IPS-15b (cell line): ENCODE data around the gene PMFBP1.

Source experiments
- H3K27me3 ChIP-seq: one replicate; pipeline ENCODE4 v1.6.1; 2013; ENCODE audit warnings: low read length; ENCODE audit not compliant: control insufficient read depth, insufficient read depth
- H3K36me3 ChIP-seq: one replicate; pipeline ENCODE4 v1.6.1; 2013; ENCODE audit warnings: low read length; ENCODE audit not compliant: control insufficient read depth, insufficient read depth
- H3K4me1 ChIP-seq: one replicate; pipeline ENCODE4 v1.6.1; 2013; ENCODE audit warnings: mild to moderate bottlenecking, low read length; ENCODE audit not compliant: control insufficient read depth, insufficient read depth
- H3K4me3 ChIP-seq: one replicate; pipeline ENCODE4 v1.5.1; 2013; ENCODE audit warnings: low read depth, low read length
- H3K9ac ChIP-seq: one replicate; pipeline ENCODE4 v1.6.1; 2013; ENCODE audit warnings: low read depth, mild to moderate bottlenecking, low read length
- H3K9me3 ChIP-seq: one replicate; pipeline ENCODE4 v1.6.1; 2013; ENCODE audit warnings: mild to moderate bottlenecking, low read length; ENCODE audit not compliant: control insufficient read depth, insufficient read depth

Gene PMFBP1

GRCh38 chr16:72182976-72183375, 11.0 kb upstream of the PMFBP1 start:
- Histone ChIP-seq H3K4me3 (no peak overlapping the region), H3K9me3 (no peaks in the 10 kb centered on the region), H3K36me3 (no peaks in the 10 kb centered on the region), H3K9ac (no peak overlapping the region), H3K4me1 (peaks cover 3% of the 10 kb centered on the region), H3K27me3 (no peaks in the 10 kb centered on the region)

- H3K4me3 ChIP-seq = no peak overlapping the region
These were observed 7.4 kb upstream of the PMFBP1 start for GRCh38 chr16:72179204-72179970.

GRCh38 chr16:72174726-72175125, 2.8 kb upstream of the PMFBP1 start:
- Histone ChIP-seq H3K9me3 (no peaks in the 10 kb centered on the region), H3K4me1 (peaks cover 3% of the 10 kb centered on the region), H3K9ac (no peak overlapping the region), H3K36me3 (no peaks in the 10 kb centered on the region), H3K27me3 (no peaks in the 10 kb centered on the region), H3K4me3 (no peak overlapping the region)

More at GRCh38 chr16:72179204-72179970, 7.4 kb upstream of the PMFBP1 start:
- Histone ChIP-seq H3K9me3 (no peaks in the 10 kb centered on the region), H3K27me3 (no peaks in the 10 kb centered on the region), H3K4me1 (peaks cover 3% of the 10 kb centered on the region), H3K36me3 (no peaks in the 10 kb centered on the region), H3K9ac (no peak overlapping the region)

DNA sequence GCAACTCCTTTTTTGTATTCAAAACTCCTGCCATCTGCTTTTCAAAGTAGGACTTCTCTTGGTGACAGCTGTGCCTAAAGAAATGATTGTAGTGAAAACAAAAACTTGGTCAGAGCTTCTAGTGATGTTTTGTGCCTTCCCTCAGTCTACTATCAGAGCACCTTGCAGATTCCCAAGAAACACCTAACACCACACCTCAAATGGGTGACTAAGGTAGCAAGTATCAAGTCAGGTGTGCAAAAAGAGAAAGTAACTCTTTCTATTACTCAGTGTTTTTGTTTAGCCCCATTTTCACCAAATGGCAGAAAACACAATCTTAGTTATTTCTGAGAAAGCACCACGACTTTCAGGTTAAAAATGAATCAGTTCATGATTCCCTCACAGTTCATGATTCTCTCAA, 2.0 kb upstream of the PMFBP1 start:
- H3K4me1 ChIP-seq = no peaks in the 10 kb centered on the region

GRCh38 chr16:72171236-72171635, 719 bp downstream of the PMFBP1 start:
- Histone ChIP-seq H3K9ac (no peak overlapping the region), H3K27me3 (no peaks in the 10 kb centered on the region), H3K9me3 (no peaks in the 10 kb centered on the region), H3K4me1 (no peaks in the 10 kb centered on the region), H3K36me3 (no peaks in the 10 kb centered on the region), H3K4me3 (no peak overlapping the region)

More for the DNA sequence above, 2.0 kb upstream of the PMFBP1 start:
- no peaks in the 10 kb centered on the region for H3K36me3 ChIP-seq
- no peaks in the 10 kb centered on the region for H3K27me3 ChIP-seq
- H3K9ac ChIP-seq = no peak overlapping the region
- no peak overlapping the region for H3K4me3 ChIP-seq
- no peaks in the 10 kb centered on the region for H3K9me3 ChIP-seq

DNA sequence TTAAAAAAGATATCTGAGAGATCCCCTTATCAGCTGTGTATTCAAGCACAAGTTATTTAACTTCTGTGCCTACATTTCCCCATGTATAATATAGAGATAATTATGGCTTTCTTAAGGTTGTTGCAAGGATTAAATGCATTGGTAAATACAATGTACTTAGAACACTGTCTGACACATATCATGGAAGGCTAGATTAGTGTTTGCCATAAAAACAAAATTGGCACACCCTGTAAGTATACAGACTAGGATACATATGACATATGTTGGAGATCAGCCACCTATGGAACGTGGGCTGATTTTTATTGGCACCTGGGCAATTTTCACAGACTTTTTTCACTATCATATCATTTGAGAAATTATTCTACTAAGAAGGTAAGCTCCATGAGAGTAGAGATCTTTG, 2.2 kb downstream of the PMFBP1 start:
- no peaks in the 10 kb centered on the region for H3K36me3 ChIP-seq

DNA sequence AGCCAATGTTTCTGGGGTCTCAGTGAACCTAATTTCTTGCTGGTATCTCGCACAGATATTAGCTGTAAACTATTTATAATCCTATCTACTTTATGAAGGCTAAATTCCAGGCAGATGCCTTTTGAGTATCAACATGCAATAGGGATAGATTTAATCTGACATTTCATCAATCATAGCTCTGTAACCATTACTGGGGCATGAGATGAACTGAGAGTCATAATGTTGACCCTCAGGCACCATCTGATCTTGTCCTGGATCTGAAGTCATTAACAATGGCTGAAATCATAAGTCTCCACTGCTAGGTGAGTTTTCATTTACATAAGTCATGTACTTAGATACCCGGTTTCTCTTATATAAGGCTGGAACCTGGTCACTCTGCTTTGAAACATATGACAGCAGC, 3.6 kb downstream of the PMFBP1 start:
- Histone ChIP-seq H3K4me1 (no peaks in the 10 kb centered on the region), H3K9ac (no peak overlapping the region), H3K4me3 (no peak overlapping the region), H3K9me3 (no peaks in the 10 kb centered on the region), H3K36me3 (no peaks in the 10 kb centered on the region), H3K27me3 (no peaks in the 10 kb centered on the region)

More for the DNA sequence above, 2.2 kb downstream of the PMFBP1 start:
- Histone ChIP-seq H3K9me3 (no peaks in the 10 kb centered on the region), H3K4me3 (no peak overlapping the region), H3K9ac (no peak overlapping the region), H3K4me1 (no peaks in the 10 kb centered on the region), H3K27me3 (no peaks in the 10 kb centered on the region)

GRCh38 chr16:72166954-72167561, 4.9 kb downstream of the PMFBP1 start:
- Histone ChIP-seq H3K4me1 (peaks cover 8% of the 10 kb centered on the region), H3K4me3 (no peak overlapping the region), H3K9ac (no peak overlapping the region), H3K27me3 (no peaks in the 10 kb centered on the region), H3K36me3 (no peaks in the 10 kb centered on the region), H3K9me3 (no peaks in the 10 kb centered on the region)

DNA sequence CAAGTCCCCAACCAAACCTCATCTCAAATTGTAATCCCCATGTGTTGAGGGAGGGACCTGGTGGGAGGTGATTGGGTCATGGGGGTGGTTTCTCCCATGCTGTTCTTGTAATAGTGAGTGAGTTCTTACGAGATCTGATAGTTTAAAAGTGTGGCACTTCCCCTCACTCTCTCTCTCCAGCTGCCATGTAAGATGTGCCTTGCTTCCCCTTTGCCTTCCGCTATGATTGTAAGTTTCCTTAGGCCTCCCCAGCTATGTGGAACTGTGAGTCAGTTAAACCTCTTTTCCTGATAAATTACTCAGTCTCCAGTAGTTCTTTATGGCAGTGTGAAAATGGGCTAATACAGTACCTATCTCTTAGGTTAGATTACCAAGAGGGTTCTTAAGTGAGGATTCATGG, 5.8 kb downstream of the PMFBP1 start:
- Histone ChIP-seq H3K9ac (no peak overlapping the region), H3K27me3 (no peaks in the 10 kb centered on the region), H3K4me1 (peaks cover 11% of the 10 kb centered on the region), H3K36me3 (no peaks in the 10 kb centered on the region), H3K4me3 (no peak overlapping the region), H3K9me3 (no peaks in the 10 kb centered on the region)

DNA sequence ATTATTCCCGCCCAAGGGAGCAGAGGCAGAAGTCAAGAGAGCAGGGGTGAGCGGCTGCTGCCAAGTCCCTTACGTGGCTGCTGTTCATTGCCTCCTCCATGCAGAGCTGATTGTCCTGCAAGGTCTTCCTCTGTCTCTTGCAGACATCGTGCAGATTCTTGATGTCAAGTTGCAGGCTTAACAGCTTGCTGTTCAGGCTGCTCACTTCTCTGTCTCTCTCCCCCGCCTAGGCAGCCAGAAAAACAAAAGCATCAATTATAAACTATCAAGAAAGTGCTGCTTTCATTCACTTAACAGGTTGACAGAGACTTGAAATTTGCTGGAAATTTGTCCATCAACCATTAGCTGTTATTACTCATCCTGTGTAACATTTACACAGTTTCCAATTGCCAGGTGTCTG, 7.3 kb downstream of the PMFBP1 start:
- Histone ChIP-seq H3K9ac (no peak overlapping the region), H3K9me3 (no peaks in the 10 kb centered on the region), H3K4me3 (no peak overlapping the region), H3K36me3 (no peaks in the 10 kb centered on the region), H3K4me1 (peaks cover 11% of the 10 kb centered on the region), H3K27me3 (no peaks in the 10 kb centered on the region)

- H3K36me3 ChIP-seq = no peaks in the 10 kb centered on the region
- H3K9ac ChIP-seq = no peak overlapping the region
- H3K4me1 ChIP-seq = peaks cover 11% of the 10 kb centered on the region
- H3K27me3 ChIP-seq = no peaks in the 10 kb centered on the region
- H3K4me3 ChIP-seq = no peak overlapping the region
- H3K9me3 ChIP-seq = no peaks in the 10 kb centered on the region
These were observed 9.8 kb downstream of the PMFBP1 start for GRCh38 chr16:72162105-72162692.

- no peaks in the 10 kb centered on the region for H3K36me3 ChIP-seq
- no peak overlapping the region for H3K4me3 ChIP-seq
- H3K27me3 ChIP-seq = no peaks in the 10 kb centered on the region
- no peak overlapping the region for H3K9ac ChIP-seq
- H3K4me1 ChIP-seq = peaks cover 11% of the 10 kb centered on the region
- no peaks in the 10 kb centered on the region for H3K9me3 ChIP-seq
These were observed 12.2 kb downstream of the PMFBP1 start for GRCh38 chr16:72159801-72160200.
